ENCODE data around the gene MVB12B. TPM values are rescaled to one million over a fixed set of nuclear protein-coding genes. Genes with fewer than 3 reads are reported as not detected.

MVB12B gene
- total and polyA plus RNA-seq, 2 of the 13 experiments (the other 11 are each of a cell fraction or from before 2014, with no cell fraction given) = 12.1 to 30.1 TPM

GRCh38 chr9:126373241-126373640 is 46.6 kb downstream of the MVB12B start (continued):
- TF ChIP-seq ZKSCAN8 (CRISPR knock-in tag; IDR thresholded peaks at IDR 0.05; ENCODE audit: borderline replicate concordance) (0 out of 2 replicates have a peak, but pooled peaks have one; percentile 21), ZNF382 (CRISPR knock-in tag; IDR thresholded peaks at IDR 0.05; ENCODE audit: borderline replicate concordance) (no peak), SP140L (CRISPR knock-in tag; IDR thresholded peaks at IDR 0.05; ENCODE audit: borderline replicate concordance) (no peak), TCF7 (IDR thresholded peaks at IDR 0.05; ENCODE audit: low read depth) (0 out of 2 replicates have a peak, but pooled peaks have one; percentile 15), GATAD2A (CRISPR knock-in tag; IDR thresholded peaks at IDR 0.05) (peak; percentile 31; the same call in 1 of the 2 replicates), KDM3A (CRISPR knock-in tag; IDR thresholded peaks at IDR 0.05; ENCODE audit: low read depth) (no peak), MLXIP (CRISPR knock-in tag; IDR thresholded peaks at IDR 0.05; ENCODE audit: borderline replicate concordance) (no peak), HNF1B (CRISPR knock-in tag; IDR thresholded peaks at IDR 0.05) (no peak), TGIF2 (CRISPR knock-in tag; IDR thresholded peaks at IDR 0.05) (no peak), ZNF337 (CRISPR knock-in tag; IDR thresholded peaks at IDR 0.05; ENCODE audit: borderline replicate concordance, low read depth) (no peak), CHD2 (IDR thresholded peaks at IDR 0.05; ENCODE audit: low read depth, low read length) (no peak), HNRNPUL1 (IDR thresholded peaks at IDR 0.05; ENCODE audit: low read depth, low read length) (no peak), ZNF329 (CRISPR knock-in tag; IDR thresholded peaks at IDR 0.05; ENCODE audit: low read depth) (no peak), ZNF414 (CRISPR knock-in tag; IDR thresholded peaks at IDR 0.05) (no peak), STAT5B (CRISPR knock-in tag; IDR thresholded peaks at IDR 0.05) (no peak)
